NCI-H345 (cell line): ENCODE measurements around the gene SUPT4H1.

Experiments
- DNase-seq: peaks from one replicate; lab custom pipeline; 2025; lab: John Stamatoyannopoulos, UW

SUPT4H1 gene

GRCh38 chr17:58303971-58304749 is 47.8 kb downstream of the SUPT4H1 start:
- DNase-seq, result peak; percentile 31

DNA sequence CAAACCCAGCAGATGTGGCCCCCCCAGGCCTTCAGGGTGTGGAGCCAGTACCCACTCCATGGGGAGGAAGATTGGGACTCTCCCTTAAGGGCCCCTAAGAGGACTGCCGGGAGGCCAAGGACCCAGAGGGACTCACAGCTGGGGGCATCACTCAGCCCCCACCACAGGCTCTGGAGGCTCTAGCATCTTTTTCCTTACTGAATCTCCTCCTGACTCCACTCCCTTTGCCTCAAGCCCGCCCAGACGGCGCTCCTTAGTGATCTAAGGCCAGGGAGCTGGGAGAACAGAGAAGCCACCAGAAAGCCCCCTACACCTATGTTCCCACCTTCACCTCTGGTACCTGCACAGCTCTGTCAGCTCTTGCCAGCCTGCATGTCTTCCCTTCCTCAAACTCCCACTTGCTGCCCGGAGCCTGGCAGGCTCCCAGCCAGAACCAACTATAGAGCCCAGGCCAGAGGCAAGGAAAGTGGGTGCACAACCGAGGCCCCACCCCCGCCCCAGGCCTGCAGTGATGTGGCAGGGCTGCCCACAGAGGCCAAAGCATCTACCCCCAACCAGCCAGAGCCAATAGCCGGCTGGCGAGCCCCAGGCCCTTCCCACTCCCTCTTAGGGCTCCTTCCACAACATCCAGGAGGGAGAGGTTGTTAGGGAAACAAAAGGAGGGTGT is 48.9 kb downstream of the SUPT4H1 start:
- DNase-seq, result no peak

- DNase-seq, result no peak
Observed at GRCh38 chr17:58302171-58302918, 49.7 kb downstream of the SUPT4H1 start.

- DNase-seq, result no peak
Observed at GRCh38 chr17:58301504-58302150, 50.4 kb downstream of the SUPT4H1 start.

- no peak for DNase-seq
Observed at GRCh38 chr17:58300336-58300735, 51.7 kb downstream of the SUPT4H1 start.
